Keratinocyte (primary cell): Measurements from ENCODE around the gene PIGS.

Experiments
- CTCF ChIP-seq, 3 experiments: IDR thresholded peaks in 1 of 3; conservative IDR thresholded peaks in 1 of 3; optimal IDR thresholded peaks in 1 of 3; 2 replicates in 2 of 3; 3 replicates in 1 of 3; pipeline versions ENCODE3 to v1.5.1; 2011; ENCODE audit warnings: low read length in 3 of 3, mild to moderate bottlenecking in 3 of 3, moderate library complexity in 2 of 3, control low read depth in 1 of 3, inconsistent platforms in 1 of 3; ENCODE audit not compliant: insufficient read depth in 2 of 3; ENCODE audit errors: extremely low read depth in 1 of 3
- EZH2 ChIP-seq: IDR thresholded peaks from one replicate; pipeline ENCODE4 v1.6.1; 2012; ENCODE audit warnings: inconsistent platforms, mild to moderate bottlenecking, low read length, moderate library complexity

DNA sequence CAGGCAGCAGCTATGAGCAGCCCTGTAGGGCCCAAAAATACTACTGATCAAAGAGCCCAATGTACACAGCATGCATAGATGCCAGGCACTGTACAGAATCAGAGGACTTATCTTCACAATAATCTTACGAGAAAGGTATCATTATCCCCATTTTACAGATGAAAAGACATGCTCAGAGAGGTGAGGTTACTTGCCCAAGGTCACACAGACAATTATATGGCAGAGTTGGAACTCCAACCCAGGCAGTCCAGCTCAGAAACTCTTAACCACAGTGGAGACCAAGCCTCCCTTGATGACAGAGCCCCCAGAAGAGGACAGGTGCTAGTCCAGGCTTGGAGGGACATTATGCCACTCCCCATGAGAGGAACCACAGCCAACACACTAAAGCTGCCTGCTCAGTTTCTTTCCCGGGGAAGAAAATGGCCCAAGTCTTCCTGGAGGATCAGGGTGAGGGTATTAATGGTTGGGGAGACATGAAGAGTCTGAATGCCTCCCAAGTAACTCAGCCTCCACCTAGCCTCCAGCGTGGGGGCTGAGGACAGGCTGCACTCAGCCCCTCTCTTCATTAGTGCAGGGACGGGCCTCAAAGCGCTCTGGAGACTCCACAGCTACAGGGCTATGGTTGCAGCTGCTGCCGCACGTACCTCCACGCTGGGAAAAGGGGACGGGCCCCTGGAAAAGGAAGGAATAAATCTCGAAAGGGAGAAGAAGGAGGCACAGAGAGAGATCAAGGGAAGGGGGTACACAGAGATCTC lies 19.7 kb downstream of the PIGS start:
- TF ChIP-seq CTCF (optimal IDR thresholded peaks at IDR 0.05 in 1 of 3, IDR thresholded peaks at IDR 0.05 in 1 of 3, conservative IDR thresholded peaks at IDR 0.05 in 1 of 3; ENCODE audit: extremely low read depth in 1 of 3, insufficient read depth in 2 of 3, low read length in 3 of 3) = no peak
- TF ChIP-seq EZH2 = no peak
